ENCODE data around the gene PPM1K. TPM values are rescaled to one million over a fixed set of nuclear protein-coding genes. Genes with fewer than 3 reads are reported as not detected.

PPM1K gene
- total RNA-seq (2022; extraction: Qiagen RNA extraction): 0.74 to 1.3 TPM (median 0.92 TPM) in 5 replicates

GRCh38 chr4:88284439-88285234 is at the start of gene PPM1K:
PPM1K (minus strand) TSS chr4:88284561; CDS start chr4:88278583, 5,978 bp downstream.

Other genes with a start within 250 kb of the PPM1K start
- gene ABCG2, start 125.9 kb downstream of the PPM1K start, total RNA-seq (2022; extraction: Qiagen RNA extraction): 16.5 to 22.0 TPM (median 17.0 TPM) in 5 replicates
- 2.6 to 4.0 TPM (median 3.2 TPM) in 5 replicates for gene HERC6, start 94.3 kb upstream of the PPM1K start, total RNA-seq (2022; extraction: Qiagen RNA extraction)
- gene HERC5, start 172.6 kb upstream of the PPM1K start, total RNA-seq (2022; extraction: Qiagen RNA extraction): 3.4 to 5.4 TPM (median 3.6 TPM) in 5 replicates
- 72.4 to 84.0 TPM (median 79.3 TPM) in 5 replicates for gene PYURF, start 239.2 kb upstream of the PPM1K start, total RNA-seq (2022; extraction: Qiagen RNA extraction)

Data from A549 treated with Hydrocortisone at 1 μM for 4 hours (cell line).